Smooth muscle cell (in vitro differentiated cells): Measurements from ENCODE around the gene EXD1. TPM values are rescaled to one million over a fixed set of nuclear protein-coding genes. Genes with fewer than 3 reads are reported as not detected.
"Not testable (repeated sequence)": the region's sequence is repeated elsewhere in the genome, so short reads cannot be mapped to it uniquely, and the experiment has no call there.

Source experiments
- DNase-seq: peaks from one replicate; lab custom pipeline; 2025; ENCODE audit not compliant: unreplicated experiment; lab: John Stamatoyannopoulos, UW
- H2AFZ ChIP-seq: fragments of 200-600 bp; sonication (generic); 2 replicates; pipeline ENCODE4 v1.6.0; 2016; ENCODE audit warnings: antibody characterized with exemption, low read depth, mild to moderate bottlenecking
- H3F3A ChIP-seq: fragments of 200-600 bp; sonication (generic); 2 replicates; pipeline ENCODE4 v1.6.0; 2017; ENCODE audit warnings: antibody characterized with exemption, low read depth
- H3K27ac ChIP-seq: fragments of 200-600 bp; sonication (generic); 2 replicates; pipeline ENCODE4 v1.5.1; 2016; ENCODE audit warnings: low read depth, mild to moderate bottlenecking
- H3K27me3 ChIP-seq: fragments of 200-600 bp; sonication (generic); 2 replicates; pipeline ENCODE4 v1.6.1; 2016; ENCODE audit warnings: low read depth, mild to moderate bottlenecking
- H3K36me3 ChIP-seq: fragments of 200-600 bp; sonication (generic); 2 replicates; pipeline ENCODE4 v1.5.1; 2016; ENCODE audit warnings: low read depth
- H3K4me1 ChIP-seq: fragments of 200-600 bp; sonication (generic); 2 replicates; pipeline ENCODE4 v1.5.1; 2016; ENCODE audit warnings: low read depth
- H3K4me2 ChIP-seq: fragments of 200-600 bp; sonication (generic); 2 replicates; pipeline ENCODE4 v1.6.0; 2016; ENCODE audit warnings: mild to moderate bottlenecking
- H3K4me3 ChIP-seq: fragments of 200-600 bp; sonication (generic); 2 replicates; pipeline ENCODE4 v1.5.1; 2016; ENCODE audit warnings: mild to moderate bottlenecking
- H3K79me2 ChIP-seq: fragments of 200-600 bp; sonication (generic); 2 replicates; pipeline ENCODE4 v1.6.0; 2016; ENCODE audit warnings: low read depth, mild to moderate bottlenecking
- H3K9ac ChIP-seq: fragments of 200-600 bp; sonication (generic); 2 replicates; pipeline ENCODE4 v1.6.0; 2016; ENCODE audit warnings: low read depth
- H3K9me3 ChIP-seq: fragments of 200-600 bp; sonication (generic); replicated peaks from 2 replicates; pipeline ENCODE4 v1.5.1; 2016; ENCODE audit warnings: low read depth
- H4K20me1 ChIP-seq: fragments of 200-600 bp; sonication (generic); 2 replicates; pipeline ENCODE4 v1.6.0; 2016; ENCODE audit warnings: low read depth
- WGBS: methylation state at CpG from one replicate; pipeline ENCODE4 v1.1.7; 2016; ENCODE audit warnings: low lambda C conversion rate; 5-methylcytosine and 5-hydroxymethylcytosine counted together
- polyA plus RNA-seq: library from polyadenylated mRNA; unstranded; fragments of >200 nt; fragmentation: Nextera tagmentation; extraction: Ambion mirVana; gene quantifications from 2 replicates; pipeline ENCODE4 v1.2.1, GENCODE V29; 2016
- total RNA-seq: library from RNA; depleted of rRNA; stranded (reverse); fragments of >200 nt; gene quantifications from 2 replicates; pipeline ENCODE4 v1.2.3, GENCODE V29; 2014
- TF ChIP-seq, protein P1 (sequence below): fragments of 200-600 bp; sonication (generic); IDR thresholded peaks from 2 replicates; pipeline ENCODE4 v1.5.1; 2017; ENCODE audit warnings: borderline replicate concordance, mild to moderate bottlenecking, antibody characterized with exemption; ENCODE audit not compliant: insufficient read depth, poor library complexity, severe bottlenecking

Gene EXD1
- total and polyA plus RNA-seq, 2 experiments from 2014 or later: 0.04 TPM; not detected in 1

- Histone ChIP-seq H3K27ac (no peak overlapping the region), H3K4me2 (no peak overlapping the region), H3F3A (peaks cover 5% of the 10 kb centered on the region), H3K9ac (no peak overlapping the region), H3K36me3 (no peaks in the 10 kb centered on the region), H4K20me1 (no peaks in the 10 kb centered on the region), H3K4me3 (no peak overlapping the region), H2AFZ (no peak overlapping the region), H3K4me1 (no peaks in the 10 kb centered on the region), H3K9me3 (no peaks in the 10 kb centered on the region), H3K79me2 (no peaks in the 10 kb centered on the region), H3K27me3 (no peaks in the 10 kb centered on the region)
- DNase-seq: no peak
- TF ChIP-seq, protein P1, sequence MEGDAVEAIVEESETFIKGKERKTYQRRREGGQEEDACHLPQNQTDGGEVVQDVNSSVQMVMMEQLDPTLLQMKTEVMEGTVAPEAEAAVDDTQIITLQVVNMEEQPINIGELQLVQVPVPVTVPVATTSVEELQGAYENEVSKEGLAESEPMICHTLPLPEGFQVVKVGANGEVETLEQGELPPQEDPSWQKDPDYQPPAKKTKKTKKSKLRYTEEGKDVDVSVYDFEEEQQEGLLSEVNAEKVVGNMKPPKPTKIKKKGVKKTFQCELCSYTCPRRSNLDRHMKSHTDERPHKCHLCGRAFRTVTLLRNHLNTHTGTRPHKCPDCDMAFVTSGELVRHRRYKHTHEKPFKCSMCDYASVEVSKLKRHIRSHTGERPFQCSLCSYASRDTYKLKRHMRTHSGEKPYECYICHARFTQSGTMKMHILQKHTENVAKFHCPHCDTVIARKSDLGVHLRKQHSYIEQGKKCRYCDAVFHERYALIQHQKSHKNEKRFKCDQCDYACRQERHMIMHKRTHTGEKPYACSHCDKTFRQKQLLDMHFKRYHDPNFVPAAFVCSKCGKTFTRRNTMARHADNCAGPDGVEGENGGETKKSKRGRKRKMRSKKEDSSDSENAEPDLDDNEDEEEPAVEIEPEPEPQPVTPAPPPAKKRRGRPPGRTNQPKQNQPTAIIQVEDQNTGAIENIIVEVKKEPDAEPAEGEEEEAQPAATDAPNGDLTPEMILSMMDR: no peak
Measured at GRCh38 chr15:41276831-41277230, 46.3 kb upstream of the EXD1 start.

DNA sequence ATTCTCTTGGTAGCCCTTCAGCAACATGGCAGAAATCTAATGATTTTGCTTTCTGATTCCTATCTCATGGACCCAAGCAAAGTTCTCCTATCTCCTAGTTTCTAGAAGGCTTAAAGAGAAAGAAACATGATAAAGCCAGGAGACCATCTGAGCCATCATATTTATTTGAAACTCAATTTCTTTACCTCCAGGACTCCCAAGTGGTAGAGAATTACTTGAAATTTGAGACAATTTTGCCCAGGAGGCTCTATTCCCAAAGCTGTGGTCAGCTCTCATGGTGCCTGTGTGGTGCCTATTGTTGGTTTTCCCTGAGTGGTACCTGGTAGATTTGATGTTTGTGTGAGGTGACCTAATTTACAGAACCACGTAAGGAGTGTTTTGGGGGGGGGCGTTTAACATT is 39.3 kb upstream of the EXD1 start:
- 98% methylated on average over 2 of the region's 2 CpGs for WGBS
- no peaks in the 10 kb centered on the region for H4K20me1 ChIP-seq
- H3K4me3 ChIP-seq: no peak overlapping the region

GRCh38 chr15:41263891-41264351 is 33.4 kb upstream of the EXD1 start:
- Histone ChIP-seq H3K9ac (no peak overlapping the region), H2AFZ (no peak overlapping the region), H3K4me1 (peaks cover 4% of the 10 kb centered on the region), H3F3A (no peaks in the 10 kb centered on the region), H3K9me3 (no peaks in the 10 kb centered on the region), H4K20me1 (no peaks in the 10 kb centered on the region), H3K27me3 (no peaks in the 10 kb centered on the region), H3K27ac (no peak overlapping the region), H3K79me2 (no peaks in the 10 kb centered on the region), H3K4me3 (no peak overlapping the region), H3K36me3 (no peaks in the 10 kb centered on the region), H3K4me2 (no peak overlapping the region)
- TF ChIP-seq, protein P1: no peak
- DNase-seq: no peak
- WGBS: 61% methylated on average over 6 of the region's 6 CpGs

More for the DNA sequence above, 39.3 kb upstream of the EXD1 start:
- TF ChIP-seq, protein P1: no peak
- no peak for DNase-seq
- no peak overlapping the region for H3K4me2 ChIP-seq
- no peaks in the 10 kb centered on the region for H3K9me3 ChIP-seq
- no peaks in the 10 kb centered on the region for H3K27me3 ChIP-seq
- H3K79me2 ChIP-seq: no peaks in the 10 kb centered on the region
- H3K36me3 ChIP-seq: no peaks in the 10 kb centered on the region
- no peaks in the 10 kb centered on the region for H3F3A ChIP-seq
- no peak overlapping the region for H2AFZ ChIP-seq
- no peak overlapping the region for H3K9ac ChIP-seq
- H3K4me1 ChIP-seq: no peaks in the 10 kb centered on the region
- H3K27ac ChIP-seq: no peak overlapping the region

DNA sequence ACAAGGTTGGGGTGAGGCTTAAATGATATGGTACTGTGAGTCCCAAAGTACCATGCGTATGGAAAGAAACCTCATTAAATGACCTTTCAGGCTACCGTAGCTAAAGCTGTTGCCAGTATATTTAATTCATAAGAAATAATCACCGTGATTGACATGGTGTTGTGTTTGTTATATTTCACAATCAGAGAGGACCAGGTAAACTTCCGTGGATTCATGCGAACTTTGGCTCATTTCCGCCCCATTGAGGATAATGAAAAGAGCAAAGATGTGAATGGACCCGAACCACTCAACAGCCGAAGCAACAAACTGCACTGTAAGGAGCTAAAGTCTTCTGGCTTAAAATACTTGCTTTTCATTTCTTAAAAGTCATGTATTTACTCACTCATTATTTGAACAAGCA is 32.0 kb upstream of the EXD1 start:
- Histone ChIP-seq H3K9ac (no peak overlapping the region), H4K20me1 (no peaks in the 10 kb centered on the region), H3K79me2 (no peaks in the 10 kb centered on the region)

GRCh38 chr15:41260924-41261323 is 30.4 kb upstream of the EXD1 start:
- not testable (repeated sequence) for H3K4me1 ChIP-seq, H4K20me1 ChIP-seq, DNase-seq, H2AFZ ChIP-seq, H3K4me2 ChIP-seq, H3K9me3 ChIP-seq, H3K79me2 ChIP-seq, H3K27me3 ChIP-seq, H3K9ac ChIP-seq, H3K36me3 ChIP-seq, H3K4me3 ChIP-seq, H3K27ac ChIP-seq, H3F3A ChIP-seq
- WGBS: 97% methylated on average over 7 of the region's 7 CpGs

More for the DNA sequence above, 32.0 kb upstream of the EXD1 start:
- no peak for DNase-seq
- Histone ChIP-seq H3K36me3 (no peaks in the 10 kb centered on the region), H3K4me1 (peaks cover 4% of the 10 kb centered on the region), H3F3A (no peaks in the 10 kb centered on the region), H3K27ac (no peak overlapping the region), H2AFZ (no peak overlapping the region), H3K4me3 (no peak overlapping the region), H3K4me2 (no peak overlapping the region), H3K9me3 (no peaks in the 10 kb centered on the region), H3K27me3 (no peaks in the 10 kb centered on the region)
- TF ChIP-seq, protein P1: no peak
- 98% methylated on average over 8 of the region's 8 CpGs for WGBS
